Kidney epithelial cell (primary cell): ENCODE results near the gene KDM2A. TPM values are rescaled to one million over a fixed set of nuclear protein-coding genes. Genes with fewer than 3 reads are reported as not detected.
"Not testable (repeated sequence)": the region's sequence is repeated elsewhere in the genome, so short reads cannot be mapped to it uniquely, and the experiment has no call there.

Experiments
- DNase-seq: peaks from one replicate; pipeline ENCODE4 v3.0.0-alpha.2; 2010; ENCODE audit warnings: low read depth
- H3K27me3 ChIP-seq: 2 replicates; pipeline ENCODE4 v1.6.0; 2011; ENCODE audit warnings: low read length; ENCODE audit not compliant: control insufficient read depth, insufficient read depth
- H3K36me3 ChIP-seq: 2 replicates; pipeline ENCODE4 v1.5.1; 2011; ENCODE audit warnings: low read length; ENCODE audit not compliant: control insufficient read depth, insufficient read depth
- H3K4me3 ChIP-seq: 2 replicates; pipeline ENCODE4 v1.5.1; 2011; ENCODE audit warnings: low read depth, mild to moderate bottlenecking, control low read depth, low read length
- total RNA-seq: library from RNA; depleted of rRNA; stranded (reverse); fragments of >200 nt; gene quantifications from 2 replicates; pipeline ENCODE4 v1.2.3, GENCODE V29; 2015
- TF ChIP-seq, protein P1 (sequence below): IDR thresholded peaks from 2 replicates; pipeline ENCODE4 v1.5.1; 2011; ENCODE audit warnings: mild to moderate bottlenecking, moderate library complexity, low read length, control low read depth, inconsistent platforms; ENCODE audit not compliant: insufficient read depth, poor library complexity, severe bottlenecking

Gene KDM2A
- total RNA-seq, 1 donor from 2014 or later, result 36.2 TPM

DNA sequence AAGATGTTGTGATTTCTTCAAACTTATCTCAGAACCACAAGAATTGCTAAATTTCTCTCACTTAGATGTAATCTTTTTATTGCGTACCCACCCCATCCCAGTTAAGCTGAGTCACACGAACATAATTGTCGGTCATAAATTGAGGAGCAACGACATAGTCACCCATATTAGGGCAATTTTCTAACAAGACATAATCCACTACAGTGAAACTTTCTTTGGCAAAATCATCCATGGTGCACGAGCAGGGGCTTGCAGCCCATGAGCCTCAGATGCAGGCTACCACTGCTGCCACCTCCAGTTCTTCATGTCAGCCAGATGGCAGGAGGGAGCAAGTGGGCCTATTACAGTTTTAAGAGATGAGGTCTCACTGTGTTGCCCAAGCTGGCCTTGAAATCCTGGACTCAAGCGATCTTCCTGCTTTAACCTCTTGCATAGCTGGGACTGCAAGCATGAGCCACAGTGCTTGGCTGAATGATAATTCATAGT lies 77.0 kb downstream of the KDM2A start:
- DNase-seq, result no peak
- Histone ChIP-seq H3K4me3 (no peak overlapping the region), H3K36me3 (no peaks in the 10 kb centered on the region), H3K27me3 (no peaks in the 10 kb centered on the region)
- TF ChIP-seq, protein P1, sequence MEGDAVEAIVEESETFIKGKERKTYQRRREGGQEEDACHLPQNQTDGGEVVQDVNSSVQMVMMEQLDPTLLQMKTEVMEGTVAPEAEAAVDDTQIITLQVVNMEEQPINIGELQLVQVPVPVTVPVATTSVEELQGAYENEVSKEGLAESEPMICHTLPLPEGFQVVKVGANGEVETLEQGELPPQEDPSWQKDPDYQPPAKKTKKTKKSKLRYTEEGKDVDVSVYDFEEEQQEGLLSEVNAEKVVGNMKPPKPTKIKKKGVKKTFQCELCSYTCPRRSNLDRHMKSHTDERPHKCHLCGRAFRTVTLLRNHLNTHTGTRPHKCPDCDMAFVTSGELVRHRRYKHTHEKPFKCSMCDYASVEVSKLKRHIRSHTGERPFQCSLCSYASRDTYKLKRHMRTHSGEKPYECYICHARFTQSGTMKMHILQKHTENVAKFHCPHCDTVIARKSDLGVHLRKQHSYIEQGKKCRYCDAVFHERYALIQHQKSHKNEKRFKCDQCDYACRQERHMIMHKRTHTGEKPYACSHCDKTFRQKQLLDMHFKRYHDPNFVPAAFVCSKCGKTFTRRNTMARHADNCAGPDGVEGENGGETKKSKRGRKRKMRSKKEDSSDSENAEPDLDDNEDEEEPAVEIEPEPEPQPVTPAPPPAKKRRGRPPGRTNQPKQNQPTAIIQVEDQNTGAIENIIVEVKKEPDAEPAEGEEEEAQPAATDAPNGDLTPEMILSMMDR, result no peak

GRCh38 chr11:67197606-67198005 lies 78.5 kb downstream of the KDM2A start:
- H3K27me3 ChIP-seq, result no peaks in the 10 kb centered on the region
- TF ChIP-seq, protein P1, result no peak
- no peak overlapping the region for H3K4me3 ChIP-seq
- DNase-seq, result no peak
- no peaks in the 10 kb centered on the region for H3K36me3 ChIP-seq

GRCh38 chr11:67198781-67199180 lies 79.7 kb downstream of the KDM2A start:
- H3K36me3 ChIP-seq, H3K27me3 ChIP-seq, H3K4me3 ChIP-seq, DNase-seq: not testable (repeated sequence)

GRCh38 chr11:67199751-67200150 lies 80.7 kb downstream of the KDM2A start:
- no peak for DNase-seq
- Histone ChIP-seq H3K27me3 (no peaks in the 10 kb centered on the region), H3K36me3 (no peaks in the 10 kb centered on the region), H3K4me3 (no peak overlapping the region)
- TF ChIP-seq, protein P1, result no peak

DNA sequence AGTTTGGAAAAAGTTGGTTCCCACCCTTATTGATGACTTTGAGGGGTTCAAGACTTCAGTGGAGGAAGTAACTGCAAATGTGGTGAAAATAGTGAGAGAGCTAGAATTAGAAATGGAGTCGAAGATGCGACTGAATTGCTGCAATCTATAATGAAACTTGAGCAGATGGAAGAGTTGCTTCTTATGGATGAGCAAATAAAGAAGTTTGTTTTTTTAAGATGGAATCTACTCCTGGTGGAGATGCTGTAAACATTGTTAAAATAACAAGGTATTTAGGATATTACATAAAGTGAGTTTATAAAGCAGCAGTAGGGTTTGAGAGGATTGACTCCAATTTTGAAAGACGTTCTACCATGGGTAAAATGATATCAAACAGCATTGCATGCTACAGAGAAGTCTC lies 83.0 kb downstream of the KDM2A start:
- no peaks in the 10 kb centered on the region for H3K36me3 ChIP-seq

DNA sequence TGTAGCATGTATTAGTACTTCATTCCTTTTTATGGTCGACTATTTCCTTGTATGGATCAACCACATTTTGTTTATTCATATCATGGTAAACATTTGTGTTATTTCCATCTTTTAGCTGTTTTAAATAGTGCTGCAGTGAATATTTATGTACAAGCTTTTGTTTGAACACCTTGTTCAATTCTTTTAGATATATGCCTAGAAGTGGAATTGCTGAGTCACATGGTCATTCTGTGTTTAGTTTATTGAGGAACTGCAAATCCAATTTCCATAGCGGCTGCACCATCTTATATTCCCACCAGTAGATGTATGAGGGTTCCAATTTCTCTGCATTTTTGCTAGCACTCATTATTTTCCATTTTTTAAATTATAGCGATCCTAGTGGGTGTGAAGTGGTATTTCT lies 85.8 kb downstream of the KDM2A start:
- DNase-seq, result no peak
- no peaks in the 10 kb centered on the region for H3K27me3 ChIP-seq
- no peaks in the 10 kb centered on the region for H3K36me3 ChIP-seq
- TF ChIP-seq, protein P1, result no peak
- H3K4me3 ChIP-seq, result no peak overlapping the region

More for the DNA sequence above, 83.0 kb downstream of the KDM2A start:
- H3K4me3 ChIP-seq, result no peak overlapping the region
- no peak for DNase-seq
- TF ChIP-seq, protein P1, result no peak
- no peaks in the 10 kb centered on the region for H3K27me3 ChIP-seq

- DNase-seq, H3K27me3 ChIP-seq, H3K36me3 ChIP-seq, H3K4me3 ChIP-seq: not testable (repeated sequence)
These were observed 90.2 kb downstream of the KDM2A start for GRCh38 chr11:67209222-67209621.
